Measurements from ENCODE around the gene GLIS1. TPM values are rescaled to one million over a fixed set of nuclear protein-coding genes. Genes with fewer than 3 reads are reported as not detected.

GLIS1 gene
- total and polyA plus RNA-seq, 11 donors, result 0.06 to 0.35 (median 0.13) TPM; not detected in 6

DNA sequence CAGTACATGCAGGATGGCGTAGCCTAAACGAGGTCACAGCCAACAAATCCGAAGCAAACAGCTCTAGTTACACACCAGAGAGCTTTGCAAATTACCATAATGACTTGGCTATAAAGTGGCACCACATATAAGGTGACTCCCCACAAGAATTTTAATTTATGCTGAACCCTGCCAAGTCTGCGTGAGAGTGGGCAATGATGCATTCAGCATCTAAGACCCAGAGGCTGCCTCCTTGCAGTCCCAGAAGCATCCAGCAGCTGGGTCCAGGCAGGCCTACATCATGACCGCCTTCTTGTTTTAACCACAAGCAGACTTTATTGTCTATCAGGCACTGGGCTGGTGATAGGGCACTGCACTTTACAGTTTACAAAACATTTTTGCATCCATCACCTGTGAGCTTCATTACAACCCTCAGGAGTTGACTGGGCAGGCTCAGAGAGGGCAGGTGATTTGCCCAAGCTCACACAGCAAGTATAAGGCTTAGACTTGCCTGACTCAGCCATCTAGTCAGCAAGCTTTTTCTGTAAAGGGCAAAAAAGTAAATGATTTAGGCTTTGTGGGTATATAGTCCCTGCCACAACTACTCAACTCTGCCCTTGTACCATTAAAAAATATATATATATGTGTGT lies 134.6 kb downstream of the GLIS1 start:
- Histone ChIP-seq H3K4me3 (no peak overlapping the region), H3K27me3 (no peaks in the 10 kb centered on the region), H3K36me3 (no peaks in the 10 kb centered on the region), H3K4me1 (no peaks in the 10 kb centered on the region), H3K27ac (no peak overlapping the region), H3K9me3 (peaks cover 0 to 2% (median 0%) of the 10 kb centered on the region in 12 donors)
- ATAC-seq (no peak), DNase-seq (peak in 1 of 5 donors; percentile 1)
- TF ChIP-seq, protein P1, sequence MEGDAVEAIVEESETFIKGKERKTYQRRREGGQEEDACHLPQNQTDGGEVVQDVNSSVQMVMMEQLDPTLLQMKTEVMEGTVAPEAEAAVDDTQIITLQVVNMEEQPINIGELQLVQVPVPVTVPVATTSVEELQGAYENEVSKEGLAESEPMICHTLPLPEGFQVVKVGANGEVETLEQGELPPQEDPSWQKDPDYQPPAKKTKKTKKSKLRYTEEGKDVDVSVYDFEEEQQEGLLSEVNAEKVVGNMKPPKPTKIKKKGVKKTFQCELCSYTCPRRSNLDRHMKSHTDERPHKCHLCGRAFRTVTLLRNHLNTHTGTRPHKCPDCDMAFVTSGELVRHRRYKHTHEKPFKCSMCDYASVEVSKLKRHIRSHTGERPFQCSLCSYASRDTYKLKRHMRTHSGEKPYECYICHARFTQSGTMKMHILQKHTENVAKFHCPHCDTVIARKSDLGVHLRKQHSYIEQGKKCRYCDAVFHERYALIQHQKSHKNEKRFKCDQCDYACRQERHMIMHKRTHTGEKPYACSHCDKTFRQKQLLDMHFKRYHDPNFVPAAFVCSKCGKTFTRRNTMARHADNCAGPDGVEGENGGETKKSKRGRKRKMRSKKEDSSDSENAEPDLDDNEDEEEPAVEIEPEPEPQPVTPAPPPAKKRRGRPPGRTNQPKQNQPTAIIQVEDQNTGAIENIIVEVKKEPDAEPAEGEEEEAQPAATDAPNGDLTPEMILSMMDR (IDR thresholded peaks at IDR 0.05), result no peak
- no peak for TF ChIP-seq POLR2A (IDR thresholded peaks at IDR 0.05)
- intact Hi-C loops (cut with DNase I), result no loop called here
- 72 to 81% (median 73%) methylated on average over 5 of the region's 5 CpGs for WGBS, 4 donors

DNA sequence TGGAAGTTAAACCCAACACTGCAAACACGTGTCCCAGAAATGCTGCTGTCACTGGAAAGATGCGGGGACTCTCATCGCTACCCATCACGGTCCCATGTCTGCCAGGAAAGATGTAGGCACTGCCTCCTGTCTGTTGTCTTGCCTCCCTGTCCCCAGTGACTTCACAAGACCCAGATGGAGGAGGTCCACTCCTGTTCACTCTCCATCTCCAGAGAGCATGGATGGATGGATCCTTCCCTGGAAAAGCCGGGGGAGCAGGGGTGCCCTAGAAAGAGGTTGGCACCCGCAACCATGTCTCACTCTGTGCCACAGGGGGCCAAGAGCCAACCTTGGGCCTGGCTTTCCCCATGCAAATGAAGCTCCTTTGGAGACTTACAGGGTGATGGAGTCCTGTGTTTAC lies 135.5 kb downstream of the GLIS1 start:
- TF ChIP-seq, protein P1 (IDR thresholded peaks at IDR 0.05), result no peak
- no peak for TF ChIP-seq POLR2A (IDR thresholded peaks at IDR 0.05)
- intact Hi-C loops (cut with DNase I), result no loop called here
- Histone ChIP-seq H3K4me3 (no peak overlapping the region), H3K27ac (no peak overlapping the region), H3K36me3 (no peaks in the 10 kb centered on the region), H3K27me3 (no peaks in the 10 kb centered on the region), H3K4me1 (no peaks in the 10 kb centered on the region), H3K9me3 (no peaks in the 10 kb centered on the region)
- ATAC-seq, result no peak
- DNase-seq, result peak in 1 of 5 donors; percentile 10
- WGBS, 4 donors, result 88 to 92% (median 91%) methylated on average over 5 to 6 of the region's 6 CpGs

DNA sequence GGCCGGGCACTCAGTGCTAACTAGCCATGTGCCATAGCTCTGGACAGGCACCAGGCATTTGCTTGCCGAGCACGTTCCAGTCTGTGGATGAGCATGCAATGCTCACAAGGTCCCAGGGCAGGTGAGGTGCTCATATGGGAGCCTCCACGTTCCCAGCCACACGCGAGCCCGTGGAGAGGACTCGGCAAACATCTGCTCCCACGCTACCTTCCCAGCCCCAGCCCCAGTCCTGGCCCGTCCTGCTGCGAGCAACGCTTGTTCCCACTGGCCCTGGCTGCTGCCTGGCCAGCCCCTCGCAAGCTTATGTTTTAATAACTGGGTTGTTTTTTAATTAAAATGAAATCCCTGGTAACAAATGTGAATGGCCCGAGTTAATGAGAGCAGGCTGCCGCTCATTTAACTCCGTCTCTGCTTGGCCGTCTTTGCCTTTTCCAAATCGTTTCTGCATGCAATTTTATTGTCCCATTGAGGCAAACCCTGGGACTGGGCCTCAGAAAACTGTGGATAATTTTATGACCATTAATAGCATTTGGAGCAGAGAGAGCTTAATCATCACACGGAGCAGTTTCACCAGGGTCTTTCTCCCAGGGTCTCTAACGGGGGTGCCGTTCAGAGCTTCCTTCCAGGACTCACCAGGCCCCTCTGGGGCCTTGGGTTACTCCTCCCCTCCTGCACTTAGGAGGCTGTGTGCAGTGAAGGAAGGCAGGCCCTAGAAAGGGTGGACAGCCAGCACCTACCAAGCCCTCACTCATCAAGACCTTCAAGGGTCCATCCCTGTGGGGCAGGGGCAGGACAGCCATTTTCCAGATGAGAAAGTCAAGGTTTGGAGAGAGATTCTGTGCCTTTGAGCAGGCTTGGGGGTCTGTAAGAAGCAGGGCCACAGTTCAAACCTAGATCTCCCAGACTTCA lies 136.8 kb downstream of the GLIS1 start:
- Histone ChIP-seq H3K27ac (no peak overlapping the region), H3K27me3 (no peaks in the 10 kb centered on the region), H3K4me3 (no peak overlapping the region), H3K4me1 (no peaks in the 10 kb centered on the region), H3K36me3 (no peaks in the 10 kb centered on the region), H3K9me3 (no peaks in the 10 kb centered on the region)
- 78 to 86% (median 82%) methylated on average over 19 to 21 of the region's 21 CpGs for WGBS, 4 donors
- peak in 1 of 5 donors; percentile 33 for DNase-seq
- intact Hi-C loops (cut with DNase I), result no loop called here
- TF ChIP-seq, protein P1 (IDR thresholded peaks at IDR 0.05), result no peak
- no peak for TF ChIP-seq POLR2A (IDR thresholded peaks at IDR 0.05)
- ATAC-seq, result no peak

DNA sequence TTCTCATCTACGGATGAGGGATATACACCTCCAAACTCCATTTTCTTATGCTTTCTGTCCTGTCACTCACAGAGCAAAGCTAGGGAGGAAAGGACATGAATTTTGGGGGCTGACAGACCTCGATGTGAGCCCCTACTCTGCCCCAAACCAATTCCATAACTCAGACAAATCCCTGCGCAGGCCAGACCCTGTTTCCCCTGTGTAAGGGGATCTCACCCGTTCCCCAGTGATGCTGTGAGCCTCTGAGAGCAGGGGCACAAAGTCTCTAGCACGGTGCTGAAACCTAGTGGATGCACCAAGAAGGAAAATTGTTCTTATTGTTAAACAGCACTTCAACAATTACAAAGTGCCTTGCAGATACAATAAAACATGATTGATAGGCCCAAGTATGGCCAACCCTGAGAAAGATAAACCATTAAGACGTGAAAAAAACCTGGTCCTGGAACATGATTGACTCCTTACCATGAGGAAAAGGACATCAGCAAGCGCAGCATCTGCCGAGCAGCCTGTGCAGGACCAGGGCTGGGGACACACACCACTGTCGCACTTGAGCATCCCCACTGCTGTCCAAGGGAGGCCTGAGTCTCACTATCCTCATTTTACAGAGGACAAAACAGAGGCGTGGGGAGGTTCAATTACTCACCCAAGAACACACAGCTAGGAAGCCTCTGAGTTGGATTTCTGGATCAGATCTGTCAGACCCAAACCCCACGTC lies 137.8 kb downstream of the GLIS1 start:
- Histone ChIP-seq H3K27me3 (no peaks in the 10 kb centered on the region), H3K36me3 (no peaks in the 10 kb centered on the region), H3K9me3 (no peaks in the 10 kb centered on the region), H3K4me3 (no peak overlapping the region), H3K27ac (no peak overlapping the region), H3K4me1 (no peaks in the 10 kb centered on the region)
- DNase-seq (peak in 1 of 5 donors; percentile 27), ATAC-seq (no peak)
- WGBS, 4 donors, result 84 to 88% (median 86%) methylated on average over 11 of the region's 11 CpGs
- intact Hi-C loops (cut with DNase I), result no loop called here
- TF ChIP-seq POLR2A (IDR thresholded peaks at IDR 0.05), result no peak
- TF ChIP-seq, protein P1 (IDR thresholded peaks at IDR 0.05), result no peak

Measured in heart left ventricle (tissue), 16 donors.